T-helper 1 cell treated with Interleukin-12 subunit alpha and Interleukin-12 subunit beta and Interleukin-4 antibody, amounts not matched to agents 30 μg/mL and 1 μg/mL, for 36 hours (primary cell): ENCODE results near the gene COQ4.

ENCODE experiments used
- H3K27ac Mint-ChIP-seq: one replicate; pipeline ENCODE4 v1.8.0; 2021; ENCODE audit warnings: mild to moderate bottlenecking, mixed read lengths
- H3K27me3 Mint-ChIP-seq: one replicate; pipeline ENCODE4 v1.8.0; 2021; ENCODE audit warnings: low read depth, mixed read lengths
- H3K36me3 Mint-ChIP-seq: one replicate; pipeline ENCODE4 v1.8.0; 2021; ENCODE audit warnings: low read depth, mixed read lengths
- H3K4me1 Mint-ChIP-seq: one replicate; pipeline ENCODE4 v1.8.0; 2021; ENCODE audit warnings: low read depth, mixed read lengths
- H3K4me3 Mint-ChIP-seq: one replicate; pipeline ENCODE4 v1.8.0; 2021; ENCODE audit warnings: mild to moderate bottlenecking, moderate library complexity, mixed read lengths
- H3K9me3 Mint-ChIP-seq: one replicate; pipeline ENCODE4 v1.8.0; 2021; ENCODE audit warnings: mixed read lengths

The COQ4 gene

DNA sequence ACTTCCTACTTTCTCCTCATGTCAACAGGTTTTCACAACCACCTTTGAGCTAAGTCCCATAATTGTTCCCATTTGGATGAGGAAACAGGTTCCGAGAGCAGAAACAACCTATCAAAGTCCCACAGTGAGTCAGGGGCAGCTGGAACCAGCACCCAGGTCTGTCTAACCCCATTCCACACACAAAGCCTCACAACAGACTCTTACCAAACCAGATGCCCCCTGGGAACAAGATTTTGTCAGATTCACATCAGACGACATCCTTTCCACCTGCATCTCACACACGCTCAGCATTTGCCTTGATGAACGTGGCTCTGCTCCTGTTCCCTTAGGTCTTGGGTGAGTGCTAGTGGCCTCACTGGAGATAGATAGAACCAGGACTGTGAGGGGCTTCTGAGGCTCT is 29.5 kb upstream of the COQ4 start:
- H3K4me3 Mint-ChIP-seq = no peak overlapping the region
- no peak overlapping the region for H3K27ac Mint-ChIP-seq
- H3K36me3 Mint-ChIP-seq = no peaks in the 10 kb centered on the region
- no peaks in the 10 kb centered on the region for H3K9me3 Mint-ChIP-seq
- peaks cover 3% of the 10 kb centered on the region for H3K4me1 Mint-ChIP-seq
- no peaks in the 10 kb centered on the region for H3K27me3 Mint-ChIP-seq

DNA sequence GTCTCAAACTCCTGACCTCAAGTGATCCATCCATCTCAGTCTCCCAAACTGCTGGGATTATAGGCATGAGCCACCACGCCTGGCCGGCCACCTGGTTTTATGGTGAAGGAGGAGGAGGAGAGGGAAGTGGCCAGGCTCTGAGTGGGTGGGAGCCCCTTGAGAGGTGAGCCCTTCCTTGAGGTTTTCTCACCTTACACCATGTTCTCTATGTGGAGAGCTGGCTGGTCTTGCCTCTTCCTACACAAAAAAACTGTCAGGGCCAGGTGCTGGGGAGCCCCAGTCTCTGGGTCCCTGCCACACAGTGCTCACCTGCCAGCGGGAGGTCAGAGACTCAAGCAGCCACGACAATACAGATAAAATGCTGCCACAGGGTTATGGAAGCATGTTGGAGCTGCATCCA is 28.5 kb upstream of the COQ4 start:
- H3K27ac Mint-ChIP-seq = no peak overlapping the region
- H3K9me3 Mint-ChIP-seq = no peaks in the 10 kb centered on the region
- no peaks in the 10 kb centered on the region for H3K27me3 Mint-ChIP-seq
- H3K36me3 Mint-ChIP-seq = no peaks in the 10 kb centered on the region
- no peak overlapping the region for H3K4me3 Mint-ChIP-seq
- H3K4me1 Mint-ChIP-seq = peaks cover 3% of the 10 kb centered on the region

DNA sequence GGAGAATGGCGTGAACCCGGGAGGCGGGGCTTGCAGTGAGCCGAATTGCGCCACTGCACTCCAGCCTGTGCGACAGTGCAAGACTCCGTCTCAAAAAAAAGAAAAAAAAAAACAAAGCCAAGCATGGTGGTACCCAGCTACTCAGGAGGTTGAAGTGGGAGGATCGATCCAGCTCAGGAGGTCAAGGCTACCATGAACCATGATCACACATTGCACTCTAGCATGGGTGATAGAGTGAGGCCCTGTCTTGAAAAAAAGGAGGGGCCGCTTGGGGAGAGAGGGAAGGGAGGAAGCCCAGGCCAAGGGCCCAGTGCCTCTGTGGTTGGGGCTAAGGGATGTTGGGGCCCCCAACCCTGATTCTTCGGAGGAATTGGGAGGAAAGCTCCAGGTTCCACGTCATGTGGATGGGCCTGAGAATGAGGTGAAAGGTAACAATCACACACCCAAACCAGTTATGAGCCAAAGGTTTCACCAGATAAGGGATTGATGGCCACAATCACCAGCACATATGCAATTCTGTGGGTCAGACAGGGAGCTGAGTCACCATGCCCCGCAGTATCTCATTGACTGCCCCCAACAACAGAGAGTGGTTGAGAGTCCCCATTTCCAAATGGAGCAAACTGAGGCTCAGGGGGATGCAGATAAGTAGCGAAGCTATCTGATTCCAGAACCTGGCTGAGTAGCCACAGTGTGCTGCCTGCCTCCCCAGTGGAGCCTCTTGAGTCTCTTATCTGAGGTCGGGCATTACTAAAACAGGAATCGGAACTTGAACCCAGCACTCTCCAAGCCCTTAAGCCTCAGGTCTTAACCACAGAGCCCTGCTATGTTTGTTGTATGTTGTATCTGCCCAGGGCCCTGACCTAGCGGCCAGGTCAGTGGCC is 26.1 kb upstream of the COQ4 start:
- no peak overlapping the region for H3K27ac Mint-ChIP-seq
- no peak overlapping the region for H3K4me3 Mint-ChIP-seq
- H3K4me1 Mint-ChIP-seq = peaks cover 3% of the 10 kb centered on the region
- no peaks in the 10 kb centered on the region for H3K27me3 Mint-ChIP-seq
- no peaks in the 10 kb centered on the region for H3K9me3 Mint-ChIP-seq
- H3K36me3 Mint-ChIP-seq = no peaks in the 10 kb centered on the region

DNA sequence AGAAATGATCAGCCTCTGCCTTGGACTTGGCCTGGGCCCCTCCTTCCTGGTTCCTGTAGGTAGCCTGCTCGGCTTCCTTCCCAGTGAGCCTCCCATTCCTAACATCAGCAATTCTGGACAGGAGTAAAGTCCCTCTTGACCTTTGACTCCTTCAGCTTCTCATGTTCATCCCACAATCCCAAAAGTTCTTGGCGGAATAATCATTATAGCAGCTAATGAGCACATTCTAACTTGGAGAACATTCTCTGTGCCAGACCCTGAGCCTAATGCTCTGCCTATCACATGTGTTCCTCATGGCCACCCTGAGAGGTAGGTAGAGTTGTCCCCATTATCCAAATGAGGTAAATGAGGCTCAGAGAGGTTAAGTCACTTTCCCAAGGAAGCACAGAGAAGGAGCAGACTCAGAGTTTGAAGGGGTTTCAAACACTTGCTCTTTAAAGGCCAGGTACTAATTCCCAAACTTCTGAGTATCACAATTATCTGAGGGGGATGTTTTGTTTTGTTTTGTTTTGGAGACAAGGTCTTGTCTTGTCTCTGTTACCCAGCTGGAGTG is 25.3 kb upstream of the COQ4 start:
- H3K27ac Mint-ChIP-seq = no peak overlapping the region
- H3K4me1 Mint-ChIP-seq = peaks cover 3% of the 10 kb centered on the region
- no peak overlapping the region for H3K4me3 Mint-ChIP-seq
- H3K9me3 Mint-ChIP-seq = no peaks in the 10 kb centered on the region
- H3K27me3 Mint-ChIP-seq = no peaks in the 10 kb centered on the region
- no peaks in the 10 kb centered on the region for H3K36me3 Mint-ChIP-seq

DNA sequence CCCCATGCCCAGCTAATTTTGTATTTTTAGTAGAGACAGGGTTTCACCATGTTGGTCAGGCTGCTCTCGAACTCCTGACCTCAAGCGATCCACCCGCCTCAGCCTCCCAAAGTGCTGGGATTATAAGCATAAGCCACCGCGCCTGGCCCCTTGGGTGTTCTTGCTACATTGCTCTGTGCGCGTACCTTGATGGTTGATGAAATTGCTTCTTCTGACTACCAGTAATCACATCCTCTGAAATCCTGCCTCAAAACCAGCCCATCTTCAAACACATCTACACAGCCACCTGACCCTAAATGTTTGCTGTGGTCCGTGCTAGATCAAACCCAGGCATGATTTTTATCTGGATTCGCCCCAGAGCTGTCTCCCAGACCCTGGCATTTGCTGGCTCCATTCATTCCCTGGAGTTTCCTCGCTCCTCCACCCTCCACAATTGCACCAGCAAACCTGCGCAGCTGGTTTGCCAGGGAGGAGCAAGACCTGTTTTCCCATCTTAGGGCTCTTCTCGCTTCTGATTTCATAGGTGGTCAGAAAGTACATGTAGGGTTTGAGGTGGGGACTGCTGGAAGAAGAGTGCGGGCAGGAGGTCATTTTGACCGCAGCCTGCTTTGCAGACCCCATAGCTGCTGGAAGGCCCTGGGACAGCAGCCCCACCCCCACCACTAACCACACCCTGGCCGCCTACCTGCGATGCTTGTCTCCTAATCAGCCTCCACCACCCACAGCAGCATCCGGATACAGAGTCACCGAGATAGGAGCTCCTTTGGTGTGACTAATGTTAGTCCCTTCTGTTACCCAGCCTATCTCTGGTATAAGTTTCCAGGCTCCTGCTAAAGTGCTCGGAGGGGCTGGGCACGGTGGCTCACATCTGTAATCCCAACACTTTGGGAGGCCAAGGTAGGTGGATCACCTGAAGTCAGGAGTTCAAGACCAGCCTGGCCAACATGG is 23.8 kb upstream of the COQ4 start:
- Mint-ChIP-seq H3K36me3 (no peaks in the 10 kb centered on the region), H3K27me3 (no peaks in the 10 kb centered on the region), H3K9me3 (no peaks in the 10 kb centered on the region), H3K27ac (no peak overlapping the region), H3K4me3 (no peak overlapping the region), H3K4me1 (peaks cover 3% of the 10 kb centered on the region)

DNA sequence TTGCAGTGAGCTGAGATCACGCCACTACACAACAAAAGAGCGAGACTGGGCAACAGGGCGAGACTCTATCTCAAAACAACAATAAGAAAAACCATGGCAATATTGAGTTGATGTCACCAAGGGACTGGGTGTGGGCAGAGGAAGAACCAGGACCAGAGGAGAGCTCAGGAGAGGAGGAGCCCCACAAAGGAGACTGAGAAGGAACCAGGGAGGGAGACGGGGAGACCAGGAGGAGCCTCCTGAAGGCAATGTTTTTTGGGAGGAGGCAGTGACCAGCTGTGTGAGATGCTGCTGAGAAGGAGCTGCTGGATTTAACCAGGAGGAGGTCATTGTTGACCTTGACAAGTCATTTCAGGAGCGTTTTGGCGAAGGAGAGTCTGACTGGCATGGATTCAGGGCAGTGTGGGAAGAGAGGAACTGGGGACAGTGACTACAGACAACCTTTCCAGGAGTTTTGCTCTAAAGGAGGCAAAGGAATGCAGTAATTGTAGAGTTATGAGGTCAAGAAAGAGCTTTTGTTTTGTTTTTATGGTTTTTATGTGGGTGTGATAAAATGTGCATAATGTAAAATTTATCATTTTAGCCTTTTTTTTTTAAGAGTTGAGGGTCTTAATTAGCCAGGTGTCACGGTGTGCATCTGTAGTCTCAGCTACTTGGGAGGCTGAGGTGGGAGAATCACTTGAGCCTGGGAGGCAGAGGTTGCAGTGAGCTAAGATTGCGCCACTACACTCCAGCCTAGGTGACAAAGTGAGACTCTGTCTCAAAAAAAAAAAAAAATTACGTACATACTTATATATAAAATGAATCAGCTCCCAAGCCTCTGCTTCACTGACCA is 18.3 kb upstream of the COQ4 start:
- H3K9me3 Mint-ChIP-seq = no peaks in the 10 kb centered on the region
- H3K27me3 Mint-ChIP-seq = no peaks in the 10 kb centered on the region
- no peaks in the 10 kb centered on the region for H3K4me1 Mint-ChIP-seq
- H3K27ac Mint-ChIP-seq = no peak overlapping the region
- H3K36me3 Mint-ChIP-seq = peaks cover 2% of the 10 kb centered on the region
- H3K4me3 Mint-ChIP-seq = no peak overlapping the region

DNA sequence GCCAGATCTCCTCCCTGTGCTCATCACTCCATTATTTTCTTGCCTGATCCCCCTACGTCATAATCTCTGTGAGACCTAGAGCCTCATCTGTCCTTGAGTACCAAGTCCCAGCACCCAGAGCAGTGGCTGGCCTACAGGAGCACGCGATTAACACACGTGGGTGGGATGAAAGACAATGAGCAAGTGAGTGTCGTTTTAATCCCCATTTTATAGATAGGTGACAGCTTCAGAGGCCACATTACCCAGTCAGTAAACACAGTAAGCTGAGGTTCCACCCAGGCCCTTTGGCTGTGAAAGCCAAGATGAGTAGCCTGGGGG is 17.7 kb upstream of the COQ4 start:
- Mint-ChIP-seq H3K36me3 (peaks cover 2% of the 10 kb centered on the region), H3K4me3 (no peak overlapping the region), H3K9me3 (no peaks in the 10 kb centered on the region), H3K27ac (no peak overlapping the region), H3K4me1 (no peaks in the 10 kb centered on the region), H3K27me3 (no peaks in the 10 kb centered on the region)

DNA sequence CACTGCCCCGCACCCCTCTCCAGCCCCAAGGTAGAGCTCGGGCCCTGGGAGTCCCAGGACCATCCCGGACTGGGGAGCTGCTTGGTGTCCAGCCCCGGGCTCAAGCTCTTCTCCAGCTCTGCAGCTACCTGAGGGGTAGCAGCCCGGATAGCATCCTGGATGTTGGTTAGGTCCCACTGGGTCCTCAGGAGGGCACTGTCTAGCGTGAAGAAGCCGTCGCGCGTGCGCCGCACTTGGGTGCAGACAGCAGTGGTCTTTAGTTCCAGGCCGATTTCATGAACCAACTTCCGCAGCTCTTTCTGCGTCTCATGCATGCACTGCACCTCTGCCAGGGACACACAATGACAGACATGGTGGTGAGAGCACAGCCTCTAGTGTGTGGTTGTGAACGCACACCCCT is 13.1 kb upstream of the COQ4 start:
- Mint-ChIP-seq H3K36me3 (peaks cover 7% of the 10 kb centered on the region), H3K4me1 (no peaks in the 10 kb centered on the region), H3K9me3 (no peaks in the 10 kb centered on the region), H3K27me3 (no peaks in the 10 kb centered on the region), H3K27ac (no peak overlapping the region), H3K4me3 (no peak overlapping the region)

DNA sequence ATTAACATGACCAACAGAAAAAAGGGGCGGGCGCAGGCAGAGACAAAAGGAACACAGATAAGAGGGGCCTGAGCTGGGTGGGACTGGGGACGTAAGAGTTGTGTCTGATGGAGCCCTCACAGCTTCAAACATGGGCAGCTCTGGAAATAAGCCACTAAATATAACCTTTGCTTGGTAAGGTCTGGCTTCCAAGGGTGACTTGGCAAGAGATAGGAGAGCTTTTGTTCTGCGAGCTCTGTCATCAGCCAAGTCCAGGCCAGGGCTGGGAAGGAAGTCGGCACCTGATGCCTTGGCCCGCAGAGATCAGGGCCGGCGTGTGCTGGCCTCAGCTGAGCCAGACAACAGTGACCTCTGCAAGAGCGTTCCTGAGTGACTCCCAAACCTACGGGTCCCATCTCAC is 12.2 kb upstream of the COQ4 start:
- Mint-ChIP-seq H3K4me1 (no peaks in the 10 kb centered on the region), H3K36me3 (peaks cover 7% of the 10 kb centered on the region), H3K9me3 (no peaks in the 10 kb centered on the region), H3K27ac (no peak overlapping the region), H3K27me3 (no peaks in the 10 kb centered on the region), H3K4me3 (no peak overlapping the region)

DNA sequence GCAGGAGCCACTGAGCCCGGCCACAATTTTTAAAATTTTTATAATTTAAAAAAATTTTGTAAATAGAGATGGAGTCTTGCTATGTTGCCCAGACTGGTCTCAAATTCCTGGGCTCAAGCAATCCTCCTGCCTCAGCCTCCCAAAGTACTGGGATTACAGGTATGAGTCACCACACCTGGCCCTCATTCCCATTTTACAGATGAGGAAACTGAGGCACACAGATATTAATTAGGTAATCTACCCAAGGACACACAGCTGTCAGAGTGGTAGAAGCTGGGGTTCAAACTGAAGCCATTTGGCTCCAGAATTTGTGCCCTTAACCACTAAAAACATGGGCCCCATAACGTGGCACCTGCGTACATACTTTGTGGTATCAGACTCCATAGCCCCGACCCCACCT is 7.9 kb upstream of the COQ4 start:
- Mint-ChIP-seq H3K27me3 (no peaks in the 10 kb centered on the region), H3K4me1 (no peaks in the 10 kb centered on the region), H3K27ac (no peak overlapping the region), H3K36me3 (peaks cover 5% of the 10 kb centered on the region), H3K9me3 (no peaks in the 10 kb centered on the region), H3K4me3 (no peak overlapping the region)

DNA sequence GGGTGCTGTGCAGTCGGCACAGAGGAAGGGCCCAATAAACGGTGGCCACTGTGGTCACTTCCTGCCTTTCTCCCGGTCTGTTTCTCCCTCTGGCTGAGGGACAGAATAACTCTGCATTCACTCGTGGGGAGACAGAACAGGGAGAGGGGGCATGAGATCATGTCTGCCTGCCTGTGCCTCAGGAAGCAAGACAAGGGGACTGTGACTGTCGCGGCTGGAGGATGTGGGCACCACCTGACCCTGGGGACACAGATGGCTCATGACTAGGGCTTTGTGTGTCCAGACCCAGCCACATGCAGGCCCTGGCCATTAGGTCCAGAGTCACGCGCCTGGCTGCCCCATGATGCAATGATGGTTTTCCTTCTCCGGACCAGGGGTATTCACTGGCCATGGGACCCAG is 6.2 kb upstream of the COQ4 start:
- Mint-ChIP-seq H3K4me1 (no peaks in the 10 kb centered on the region), H3K27me3 (no peaks in the 10 kb centered on the region), H3K36me3 (peaks cover 1% of the 10 kb centered on the region), H3K27ac (no peak overlapping the region), H3K4me3 (no peak overlapping the region), H3K9me3 (no peaks in the 10 kb centered on the region)

DNA sequence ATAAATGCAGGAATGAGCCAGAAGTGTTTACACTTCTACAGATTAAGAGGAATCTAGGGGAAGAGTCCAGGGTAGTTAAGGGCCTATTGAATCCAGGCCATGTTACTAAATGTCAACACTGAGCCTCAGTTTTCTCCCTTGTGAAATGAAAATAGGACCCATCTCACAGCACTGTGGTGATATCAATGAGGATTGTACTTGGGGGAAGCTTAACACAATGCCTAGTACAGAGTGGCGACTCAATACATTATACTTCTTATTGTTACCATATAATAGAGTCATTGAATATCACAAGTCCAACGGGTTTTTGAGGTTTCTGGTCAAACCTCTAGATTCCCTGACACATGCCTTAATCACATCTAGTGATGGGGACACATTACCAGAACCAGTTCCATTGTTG is 5.0 kb upstream of the COQ4 start:
- no peaks in the 10 kb centered on the region for H3K27me3 Mint-ChIP-seq
- peaks cover 2% of the 10 kb centered on the region for H3K4me1 Mint-ChIP-seq
- H3K9me3 Mint-ChIP-seq = no peaks in the 10 kb centered on the region
- no peak overlapping the region for H3K27ac Mint-ChIP-seq
- H3K4me3 Mint-ChIP-seq = no peak overlapping the region
- H3K36me3 Mint-ChIP-seq = peaks cover 1% of the 10 kb centered on the region

DNA sequence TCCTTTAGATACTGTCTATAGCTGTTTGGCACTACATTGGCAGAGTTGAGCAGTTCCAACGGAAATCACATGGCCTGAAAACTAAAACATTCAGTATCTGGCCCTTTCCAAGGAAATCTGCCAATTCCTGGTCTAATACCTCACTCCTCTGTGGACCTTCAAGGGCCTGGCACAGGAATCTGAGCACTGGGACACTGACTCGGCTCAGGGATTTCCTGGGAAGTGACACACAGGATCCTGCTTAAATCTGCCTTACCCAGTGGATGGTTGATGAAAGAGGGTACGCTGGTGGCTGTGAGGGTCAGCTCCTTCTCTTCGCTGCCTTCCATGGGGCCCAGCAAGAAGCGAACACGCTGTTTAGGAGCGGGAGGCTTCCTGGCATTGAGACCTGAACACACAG is 1.3 kb upstream of the COQ4 start:
- Mint-ChIP-seq H3K4me3 (peak overlapping the region; percentile 88), H3K27ac (no peak overlapping the region), H3K27me3 (no peaks in the 10 kb centered on the region), H3K4me1 (peaks cover 7% of the 10 kb centered on the region), H3K36me3 (peaks cover 5% of the 10 kb centered on the region), H3K9me3 (no peaks in the 10 kb centered on the region)

DNA sequence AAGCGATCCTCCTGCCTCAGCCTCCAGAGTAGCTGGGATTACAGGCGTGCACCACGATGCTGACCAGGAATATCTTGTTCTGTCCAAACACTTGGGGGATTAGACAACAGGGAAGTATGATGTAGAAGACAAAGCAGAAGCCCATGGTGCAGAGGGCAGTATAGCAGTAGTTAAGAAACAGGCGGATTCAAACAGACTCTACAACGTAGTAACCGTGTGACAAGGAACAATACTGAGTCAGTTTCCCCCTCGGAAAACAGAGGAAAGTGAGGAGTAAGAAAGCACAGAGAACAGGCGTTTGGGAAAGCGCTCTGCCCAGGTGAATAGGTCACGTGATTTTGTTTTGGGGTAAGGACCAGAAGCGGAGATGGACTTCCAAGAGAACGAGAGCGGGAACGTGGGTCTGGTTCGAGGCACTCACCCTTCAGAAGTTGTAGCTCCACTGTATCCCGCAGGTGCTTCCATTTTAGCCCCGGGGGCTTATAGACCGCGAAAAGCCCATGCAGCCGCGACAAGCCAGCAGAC is 698 bp upstream of the COQ4 start:
- Mint-ChIP-seq H3K4me3 (peak overlapping the region; percentile 88), H3K27ac (peak overlapping the region; percentile 95)

More for the DNA sequence above, 698 bp upstream of the COQ4 start:
- peaks cover 5% of the 10 kb centered on the region for H3K36me3 Mint-ChIP-seq
- peaks cover 7% of the 10 kb centered on the region for H3K4me1 Mint-ChIP-seq
- H3K9me3 Mint-ChIP-seq = no peaks in the 10 kb centered on the region
- no peaks in the 10 kb centered on the region for H3K27me3 Mint-ChIP-seq
